ENCODE results near the gene STK35.

GRCh38 chr20:2125474-2126112 lies 24.0 kb downstream of the STK35 start:
- TF ChIP-seq FOXK1 (CRISPR knock-in tag; IDR thresholded peaks at IDR 0.05; ENCODE audit: borderline replicate concordance) (no peak), NFYB (IDR thresholded peaks at IDR 0.05; ENCODE audit: extremely low read depth, insufficient read length) (no peak), GATAD2A (IDR thresholded peaks at IDR 0.05) (no peak), ATF6 (CRISPR knock-in tag; IDR thresholded peaks at IDR 0.05) (no peak), KAT7 (CRISPR knock-in tag; IDR thresholded peaks at IDR 0.05; ENCODE audit: borderline replicate concordance) (no peak), POLR2A (conservative IDR thresholded peaks at IDR 0.05) (no peak), CTCF (IDR thresholded peaks at IDR 0.05 in 2 of 3, conservative IDR thresholded peaks at IDR 0.05 in 1 of 3; ENCODE audit: insufficient read depth in 2 of 3, low read depth in 1 of 3, low read length in 3 of 3) (no peak)
